ENCODE results near the gene RASGRF1.

DNA sequence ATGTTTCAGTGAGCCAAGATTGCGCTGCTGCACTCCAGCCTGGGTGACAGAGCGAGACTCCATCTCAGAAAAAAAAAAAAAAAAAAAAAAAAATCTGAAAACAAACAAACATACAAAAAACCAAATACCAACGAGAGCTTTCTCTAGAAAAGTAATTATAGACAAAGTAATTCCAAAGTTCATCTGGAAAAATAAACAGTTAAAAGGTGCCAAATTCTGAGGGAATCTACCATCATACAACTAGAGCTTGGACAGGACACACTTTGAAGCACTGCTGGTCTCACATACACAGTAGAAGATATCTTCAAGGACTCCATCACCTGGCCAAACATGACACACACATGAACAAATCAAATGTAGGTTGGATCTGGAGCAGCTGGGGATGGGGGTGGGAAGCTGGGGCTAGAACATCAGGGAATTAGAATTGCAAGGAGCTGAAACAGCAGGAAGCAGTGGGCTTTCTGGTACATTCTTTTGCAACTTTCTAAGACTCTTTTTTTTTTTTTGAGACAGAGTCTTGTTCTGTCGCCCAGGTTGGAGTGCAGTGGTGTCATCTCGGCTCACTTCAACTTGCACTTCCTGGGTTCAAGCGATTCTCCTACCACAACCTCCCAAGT, 104.6 kb downstream of the RASGRF1 start:
- TF ChIP-seq, protein P1, sequence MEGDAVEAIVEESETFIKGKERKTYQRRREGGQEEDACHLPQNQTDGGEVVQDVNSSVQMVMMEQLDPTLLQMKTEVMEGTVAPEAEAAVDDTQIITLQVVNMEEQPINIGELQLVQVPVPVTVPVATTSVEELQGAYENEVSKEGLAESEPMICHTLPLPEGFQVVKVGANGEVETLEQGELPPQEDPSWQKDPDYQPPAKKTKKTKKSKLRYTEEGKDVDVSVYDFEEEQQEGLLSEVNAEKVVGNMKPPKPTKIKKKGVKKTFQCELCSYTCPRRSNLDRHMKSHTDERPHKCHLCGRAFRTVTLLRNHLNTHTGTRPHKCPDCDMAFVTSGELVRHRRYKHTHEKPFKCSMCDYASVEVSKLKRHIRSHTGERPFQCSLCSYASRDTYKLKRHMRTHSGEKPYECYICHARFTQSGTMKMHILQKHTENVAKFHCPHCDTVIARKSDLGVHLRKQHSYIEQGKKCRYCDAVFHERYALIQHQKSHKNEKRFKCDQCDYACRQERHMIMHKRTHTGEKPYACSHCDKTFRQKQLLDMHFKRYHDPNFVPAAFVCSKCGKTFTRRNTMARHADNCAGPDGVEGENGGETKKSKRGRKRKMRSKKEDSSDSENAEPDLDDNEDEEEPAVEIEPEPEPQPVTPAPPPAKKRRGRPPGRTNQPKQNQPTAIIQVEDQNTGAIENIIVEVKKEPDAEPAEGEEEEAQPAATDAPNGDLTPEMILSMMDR (IDR thresholded peaks at IDR 0.05), result no peak
- TF ChIP-seq EP300 (IDR thresholded peaks at IDR 0.05; ENCODE audit: low read depth) (no peak), POLR2A (IDR thresholded peaks at IDR 0.05) (no peak)
